B cell (primary cell): Measurements from ENCODE around the gene FAM20C. TPM values are rescaled to one million over a fixed set of nuclear protein-coding genes. Genes with fewer than 3 reads are reported as not detected.

Experiments used
- ATAC-seq: fragments of 200-7000 bp; cut with Tn5 transposase; one replicate; pipeline ENCODE4 v1.10.0; 2021; ENCODE audit warnings: low read depth, mild to moderate bottlenecking, moderate number of reproducible peaks, moderate library complexity
- CTCF ChIA-PET: fragments of 350-600 bp; sonication (Branson Sonifier 250); formaldehyde crosslinking; loops from one replicate; lab custom pipeline; 2021; ENCODE audit warnings: antibody characterized with exemption, inconsistent platforms; lab: Charles Lee
- POLR2A ChIA-PET: fragments of 350-600 bp; sonication (Branson Sonifier 250); formaldehyde crosslinking; loops from one replicate; lab custom pipeline; 2021; ENCODE audit warnings: antibody characterized with exemption; lab: Charles Lee
- DNase-seq: peaks from one replicate; pipeline ENCODE4 v3.0.0; 2013
- H2AFZ ChIP-seq: 2 replicates; pipeline ENCODE4 v1.6.1; 2012; ENCODE audit warnings: mild to moderate bottlenecking, low read depth, low read length; ENCODE audit not compliant: insufficient read depth, poor library complexity, severe bottlenecking
- H3K27ac ChIP-seq, 2 donors: 1 replicate in 1 of 2; 2 replicates in 1 of 2; pipeline ENCODE4 v1.5.1; 2012 to 2013; ENCODE audit warnings: low read length in 2 of 2, mild to moderate bottlenecking in 2 of 2, moderate library complexity in 1 of 2
- H3K27me3 ChIP-seq, 4 experiments: fragments of 200-600 bp in 1 of 4; sonication (generic) in 1 of 4; replicated peaks in 1 of 4; 1 replicate in 2 of 4; 2 replicates in 2 of 4; pipeline versions ENCODE4 v1.6.1 to v1.7.0; 2013 to 2016; ENCODE audit warnings: low read length in 3 of 4, mild to moderate bottlenecking in 2 of 4, mixed read lengths in 1 of 4, moderate library complexity in 1 of 4; ENCODE audit not compliant: insufficient read depth in 4 of 4, control insufficient read depth in 3 of 4; ENCODE audit errors: control extremely low read depth in 1 of 4
- H3K36me3 ChIP-seq, 2 experiments: replicated peaks in 1 of 2; 1 replicate in 1 of 2; 2 replicates in 1 of 2; pipeline versions ENCODE4 v1.6.1 to v1.7.1; 2013; ENCODE audit warnings: low read length in 1 of 2; ENCODE audit not compliant: insufficient read depth in 2 of 2, control insufficient read depth in 1 of 2; ENCODE audit errors: control extremely low read depth in 1 of 2, extremely low read depth in 1 of 2
- H3K4me1 ChIP-seq, 2 donors: fragments of 200-600 bp in 1 of 2; sonication (generic) in 1 of 2; 1 replicate in 1 of 2; 2 replicates in 1 of 2; pipeline versions ENCODE4 v1.5.1 to v1.6.1; 2013 to 2017; ENCODE audit warnings: low read length in 2 of 2; ENCODE audit not compliant: control insufficient read depth in 2 of 2, insufficient read depth in 2 of 2
- H3K4me2 ChIP-seq: replicated peaks from 2 replicates; pipeline ENCODE3; 2012; ENCODE audit warnings: mild to moderate bottlenecking, low read depth, low read length; ENCODE audit not compliant: poor library complexity, severe bottlenecking
- H3K4me3 ChIP-seq, 5 experiments: fragments of 200-600 bp in 1 of 5; sonication (generic) in 1 of 5; 1 replicate in 3 of 5; 2 replicates in 2 of 5; pipeline versions ENCODE4 v1.5.1 to v1.7.0; 2011 to 2016; ENCODE audit warnings: low read length in 4 of 5, mild to moderate bottlenecking in 4 of 5, low read depth in 2 of 5, control low read depth in 1 of 5, moderate library complexity in 1 of 5; ENCODE audit not compliant: insufficient read depth in 1 of 5; ENCODE audit errors: control extremely low read depth in 1 of 5, extremely low read depth in 1 of 5
- H3K79me2 ChIP-seq: fragments of 200-600 bp; sonication (generic); one replicate; pipeline ENCODE4 v1.6.0; 2016; ENCODE audit warnings: low read length; ENCODE audit not compliant: control insufficient read depth, insufficient read depth
- H3K9ac ChIP-seq: fragments of 200-600 bp; sonication (generic); 2 replicates; pipeline ENCODE4 v1.6.1; 2017; ENCODE audit warnings: mild to moderate bottlenecking, low read length, moderate library complexity
- H3K9me3 ChIP-seq, 3 donors: one replicate each; pipeline versions ENCODE4 v1.6.1 to v1.7.1; 2013; ENCODE audit warnings: low read length in 2 of 3; ENCODE audit not compliant: control insufficient read depth in 2 of 3, insufficient read depth in 1 of 3; ENCODE audit errors: control extremely low read depth in 1 of 3
- H4K20me1 ChIP-seq: 2 replicates; pipeline ENCODE4 v1.6.0; 2012; ENCODE audit warnings: mild to moderate bottlenecking, low read length; ENCODE audit not compliant: insufficient read depth, control insufficient read depth, poor library complexity, severe bottlenecking
- H3K27ac Mint-ChIP-seq: one replicate; pipeline ENCODE4 v1.8.0; 2021; ENCODE audit warnings: mixed read lengths
- H3K27me3 Mint-ChIP-seq: one replicate; pipeline ENCODE4 v1.8.0; 2021; ENCODE audit warnings: mixed read lengths
- H3K4me1 Mint-ChIP-seq: one replicate; pipeline ENCODE4 v1.8.0; 2021; ENCODE audit warnings: mixed read lengths
- H3K4me3 Mint-ChIP-seq: one replicate; pipeline ENCODE4 v1.8.0; 2021; ENCODE audit warnings: mixed read lengths
- H3K9me3 Mint-ChIP-seq: one replicate; pipeline ENCODE4 v1.8.0; 2022; ENCODE audit warnings: mixed read lengths; ENCODE audit not compliant: insufficient read depth
- CTCF ChIP-seq: fragments of 200-600 bp; IDR thresholded peaks from one replicate; pipeline ENCODE4 v1.8.0; 2022; ENCODE audit warnings: antibody characterized with exemption, mild to moderate bottlenecking
- EZH2 ChIP-seq: IDR thresholded peaks from 2 replicates; pipeline ENCODE4 v1.6.1; 2012; ENCODE audit warnings: borderline replicate concordance, low read depth, mild to moderate bottlenecking, moderate library complexity, low read length; ENCODE audit not compliant: insufficient read depth, poor library complexity, severe bottlenecking
- WGBS: methylation state at CpG from one replicate; pipeline ENCODE4 v1.1.5; 2013; ENCODE audit warnings: missing lambda C conversion rate; ENCODE audit not compliant: insufficient coverage; 5-methylcytosine and 5-hydroxymethylcytosine counted together
- intact Hi-C: fragments of 100-400 bp; cut with micrococcal nuclease; formaldehyde crosslinking; loops from one replicate; pipeline ENCODE4 v1.10.0; 2022
- polyA plus RNA-seq: library from polyadenylated mRNA; depleted of rRNA; stranded (reverse); fragments of >200 nt; gene quantifications from 2 replicates; pipeline ENCODE4 v1.2.3, GENCODE V29; 2012
- total RNA-seq, 2 donors: library from RNA; stranded (reverse); fragments of 120-200 nt in 1 of 2; gene quantifications; 1 replicate in 1 of 2; 2 replicates in 1 of 2; pipeline versions ENCODE4 v1.2.3 to v1.2.4, GENCODE V29; 2013 to 2022

FAM20C gene
- total and polyA plus RNA-seq, 2 donors (not counting 1 experiment from before 2014, with no cell fraction given): 0.54 to 0.81 TPM

GRCh38 chr7:259751-260405 is 67.5 kb downstream of the FAM20C start:
- 97% methylated on average over 33 of the region's 44 CpGs for WGBS
- H3K4me1 ChIP-seq: no peaks in the 10 kb centered on the region
- H3K9me3 Mint-ChIP-seq: no peaks in the 10 kb centered on the region
- H3K79me2 ChIP-seq: no peaks in the 10 kb centered on the region
- no peak overlapping the region for H3K4me3 ChIP-seq
- H3K36me3 ChIP-seq: no peaks in the 10 kb centered on the region
- no peak overlapping the region for H3K4me2 ChIP-seq
- TF ChIP-seq EZH2 (no peak), CTCF (no peak)
- no peak overlapping the region for H3K27ac Mint-ChIP-seq
- CTCF ChIA-PET: no interaction called here
- peaks cover 4% of the 10 kb centered on the region for H3K4me1 Mint-ChIP-seq
- H3K27me3 ChIP-seq: no peaks in the 10 kb centered on the region
- peaks cover 0 to 42% (median 0%) of the 10 kb centered on the region in 3 donors for H3K9me3 ChIP-seq
- DNase-seq: no peak
- intact Hi-C loops: no loop called here
- H2AFZ ChIP-seq: no peak overlapping the region
- H3K9ac ChIP-seq: no peak overlapping the region
- H3K27ac ChIP-seq: no peak overlapping the region
- POLR2A ChIA-PET: no interaction called here
- no peaks in the 10 kb centered on the region for H4K20me1 ChIP-seq
- H3K4me3 Mint-ChIP-seq: no peak overlapping the region
- no peaks in the 10 kb centered on the region for H3K27me3 Mint-ChIP-seq
- no peak for ATAC-seq

GRCh38 chr7:260441-261281 is 68.3 kb downstream of the FAM20C start:
- Histone ChIP-seq H3K27me3 (no peaks in the 10 kb centered on the region), H3K9ac (no peak overlapping the region), H3K27ac (no peak overlapping the region), H3K36me3 (no peaks in the 10 kb centered on the region), H3K4me3 (no peak overlapping the region), H2AFZ (no peak overlapping the region), H4K20me1 (no peaks in the 10 kb centered on the region), H3K79me2 (no peaks in the 10 kb centered on the region), H3K4me2 (no peak overlapping the region), H3K4me1 (no peaks in the 10 kb centered on the region), H3K9me3 (peaks cover 0 to 50% (median 0%) of the 10 kb centered on the region in 3 donors)
- peaks cover 4% of the 10 kb centered on the region for H3K4me1 Mint-ChIP-seq
- no peak for DNase-seq
- intact Hi-C loops: no loop called here
- H3K4me3 Mint-ChIP-seq: no peak overlapping the region
- ChIA-PET CTCF (no interaction called here), POLR2A (no interaction called here)
- no peak overlapping the region for H3K27ac Mint-ChIP-seq
- no peak for TF ChIP-seq CTCF
- no peak for TF ChIP-seq EZH2
- no peaks in the 10 kb centered on the region for H3K9me3 Mint-ChIP-seq
- no peaks in the 10 kb centered on the region for H3K27me3 Mint-ChIP-seq
- no peak for ATAC-seq
- WGBS: 97% methylated on average over 32 of the region's 35 CpGs
